Trophoblast cell (in vitro differentiated cells and primary cell): ENCODE results near the gene GADD45G.
A peak's percentile ranks its signal among the peaks of the same experiment; 100 is the strongest.

Experiments
- DNase-seq, 2 donors: peaks; one replicate each; pipeline ENCODE4 v3.0.0-alpha.2; 2016
- H2AFZ ChIP-seq: 2 replicates; pipeline ENCODE4 v1.6.1; 2013; ENCODE audit warnings: low read length, moderate library complexity, mild to moderate bottlenecking; ENCODE audit not compliant: insufficient read depth, poor library complexity
- H2AK5ac ChIP-seq: 2 replicates; pipeline ENCODE4 v1.6.1; 2013; ENCODE audit warnings: mild to moderate bottlenecking, low read length
- H2BK120ac ChIP-seq: 2 replicates; pipeline ENCODE4 v1.6.1; 2013; ENCODE audit warnings: low read length, mild to moderate bottlenecking, moderate library complexity; ENCODE audit not compliant: insufficient read depth, poor library complexity
- H2BK12ac ChIP-seq: 2 replicates; pipeline ENCODE4 v1.6.1; 2013; ENCODE audit warnings: mild to moderate bottlenecking, low read length, moderate library complexity
- H2BK5ac ChIP-seq: 2 replicates; pipeline ENCODE4 v1.6.1; 2013; ENCODE audit warnings: low read length, low read depth, moderate library complexity, mild to moderate bottlenecking; ENCODE audit not compliant: poor library complexity
- H3K14ac ChIP-seq: 2 replicates; pipeline ENCODE4 v1.6.1; 2013; ENCODE audit warnings: mild to moderate bottlenecking, low read length
- H3K18ac ChIP-seq: 2 replicates; pipeline ENCODE4 v1.6.1; 2013; ENCODE audit warnings: mild to moderate bottlenecking, low read length
- H3K23ac ChIP-seq: 2 replicates; pipeline ENCODE4 v1.6.1; 2013; ENCODE audit warnings: low read length
- H3K27ac ChIP-seq: 2 replicates; pipeline ENCODE4 v1.5.1; 2013; ENCODE audit warnings: low read depth, mild to moderate bottlenecking, inconsistent platforms, low read length, moderate library complexity
- H3K27me3 ChIP-seq: 2 replicates; pipeline ENCODE4 v1.6.1; 2013; ENCODE audit warnings: inconsistent platforms, mild to moderate bottlenecking, low read length, moderate library complexity; ENCODE audit not compliant: insufficient read depth
- H3K36me3 ChIP-seq, 2 experiments: 1 replicate in 1 of 2; 2 replicates in 1 of 2; pipeline ENCODE4 v1.6.1; 2013; ENCODE audit warnings: low read length in 2 of 2, mild to moderate bottlenecking in 2 of 2, moderate library complexity in 1 of 2; ENCODE audit not compliant: insufficient read depth in 2 of 2, control insufficient read depth in 1 of 2
- H3K4ac ChIP-seq: 2 replicates; pipeline ENCODE4 v1.6.1; 2013; ENCODE audit warnings: low read depth, mild to moderate bottlenecking, low read length, moderate library complexity
- H3K4me1 ChIP-seq, 2 experiments: 1 replicate in 1 of 2; 2 replicates in 1 of 2; pipeline ENCODE4 v1.6.1; 2013; ENCODE audit warnings: low read length in 2 of 2, mild to moderate bottlenecking in 2 of 2, moderate library complexity in 1 of 2; ENCODE audit not compliant: insufficient read depth in 2 of 2, control insufficient read depth in 1 of 2
- H3K4me2 ChIP-seq: 2 replicates; pipeline ENCODE4 v1.6.1; 2013; ENCODE audit warnings: inconsistent platforms, mild to moderate bottlenecking, low read length, moderate library complexity
- H3K4me3 ChIP-seq: 2 replicates; pipeline ENCODE4 v1.5.1; 2013; ENCODE audit warnings: mild to moderate bottlenecking, low read depth, low read length, inconsistent platforms
- H3K79me1 ChIP-seq: one replicate; pipeline ENCODE4 v1.6.1; 2013; ENCODE audit warnings: low read length
- H3K79me2 ChIP-seq: 2 replicates; pipeline ENCODE4 v1.6.1; 2013; ENCODE audit warnings: low read length, mild to moderate bottlenecking; ENCODE audit not compliant: control insufficient read depth, insufficient read depth, poor library complexity
- H3K9ac ChIP-seq: 2 replicates; pipeline ENCODE4 v1.6.1; 2013; ENCODE audit warnings: mild to moderate bottlenecking, low read length
- H3K9me3 ChIP-seq: 2 replicates; pipeline ENCODE4 v1.6.1; 2013; ENCODE audit warnings: low read depth, mild to moderate bottlenecking, control low read depth, inconsistent platforms, low read length; ENCODE audit not compliant: insufficient read depth
- H4K12ac ChIP-seq: 2 replicates; pipeline ENCODE4 v1.6.1; 2013; ENCODE audit warnings: low read depth, mild to moderate bottlenecking, low read length, moderate library complexity
- H4K8ac ChIP-seq: 2 replicates; pipeline ENCODE4 v1.6.1; 2013; ENCODE audit warnings: low read depth, mild to moderate bottlenecking, low read length, moderate library complexity
- H4K91ac ChIP-seq: one replicate; pipeline ENCODE4 v1.6.1; 2013; ENCODE audit warnings: low read depth, mild to moderate bottlenecking, low read length, moderate library complexity
- WGBS: extraction: QIAGEN DNeasy Blood & Tissue Kit; methylation state at CpG from one replicate; pipeline ENCODE4 v1.1.7; 2013; ENCODE audit warnings: missing lambda C conversion rate; ENCODE audit not compliant: insufficient read length, insufficient coverage; ENCODE audit errors: extremely low coverage; 5-methylcytosine and 5-hydroxymethylcytosine counted together

GADD45G gene

DNA sequence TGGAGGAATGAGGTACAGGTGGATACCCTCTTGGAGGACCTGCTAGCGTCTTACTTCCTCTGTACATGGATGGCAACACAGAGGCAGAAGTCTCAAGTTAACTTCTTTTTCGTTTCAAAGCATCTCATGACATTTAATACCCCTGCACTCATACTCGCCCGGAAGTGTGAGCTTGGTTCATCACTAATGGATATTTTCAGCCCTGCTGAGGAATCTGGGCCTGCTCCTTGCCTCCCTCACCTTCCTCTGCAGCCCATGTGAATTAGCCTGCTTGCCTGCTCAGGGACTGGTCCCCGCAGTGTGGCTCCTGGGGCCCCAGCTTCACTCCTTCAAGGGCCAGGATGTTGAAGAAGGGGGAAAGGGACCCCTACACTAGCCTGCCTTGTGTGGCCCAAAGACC is 34.1 kb downstream of the GADD45G start:
- H2BK5ac ChIP-seq = no peak overlapping the region
- H2BK120ac ChIP-seq = no peak overlapping the region
- DNase-seq = no peak
- no peaks in the 10 kb centered on the region for H3K36me3 ChIP-seq
- no peaks in the 10 kb centered on the region for H3K79me2 ChIP-seq
- H2AK5ac ChIP-seq = no peak overlapping the region
- no peak overlapping the region for H4K91ac ChIP-seq
- no peak overlapping the region for H3K4ac ChIP-seq
- H3K9me3 ChIP-seq = peaks cover 2% of the 10 kb centered on the region
- peak overlapping the region; percentile 42 for H2BK12ac ChIP-seq
- no peak overlapping the region for H4K12ac ChIP-seq
- H3K18ac ChIP-seq = no peak overlapping the region
- H3K79me1 ChIP-seq = peaks cover 29% of the 10 kb centered on the region
- H3K23ac ChIP-seq = no peak overlapping the region
- no peak overlapping the region for H3K9ac ChIP-seq
- no peak overlapping the region for H4K8ac ChIP-seq
- no CpG with 5 or more reads among the region's 5 CpGs for WGBS
- no peaks in the 10 kb centered on the region for H3K27me3 ChIP-seq
- no peak overlapping the region for H3K27ac ChIP-seq
- H2AFZ ChIP-seq = no peak overlapping the region
- no peak overlapping the region for H3K4me3 ChIP-seq
- H3K4me2 ChIP-seq = no peak overlapping the region
- H3K4me1 ChIP-seq = peaks cover 38 to 50% of the 10 kb centered on the region in 2 experiments
- H3K14ac ChIP-seq = no peak overlapping the region

DNA sequence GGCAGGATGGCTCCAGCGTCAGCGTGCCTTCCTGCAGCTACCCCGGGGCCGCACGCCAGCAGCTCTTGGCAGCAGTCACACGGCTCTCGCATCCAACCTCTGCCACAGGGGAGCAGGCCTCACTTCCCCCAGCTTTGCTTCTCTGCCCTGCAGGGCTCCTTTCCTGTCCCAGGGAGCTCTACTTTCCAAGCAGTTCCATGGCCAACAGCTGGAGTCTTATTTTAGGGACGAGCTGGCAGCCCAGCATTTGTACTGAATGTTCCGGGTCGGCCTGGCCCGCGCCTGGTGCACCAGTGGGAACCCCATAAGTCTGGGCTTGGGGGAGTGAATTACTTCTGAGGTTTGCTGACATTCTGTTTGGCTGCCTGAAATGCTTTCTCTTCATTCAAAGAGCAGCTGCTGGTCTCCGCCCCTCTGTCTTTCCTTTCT is 34.6 kb downstream of the GADD45G start:
- no peak overlapping the region for H2AFZ ChIP-seq
- no peak overlapping the region for H3K9ac ChIP-seq
- no peak overlapping the region for H4K8ac ChIP-seq
- H3K4me2 ChIP-seq = no peak overlapping the region
- no peak overlapping the region for H3K18ac ChIP-seq
- peaks cover 2% of the 10 kb centered on the region for H3K9me3 ChIP-seq
- WGBS = no CpG with 5 or more reads among the region's 13 CpGs
- H4K12ac ChIP-seq = no peak overlapping the region
- H3K4me3 ChIP-seq = no peak overlapping the region
- no peak overlapping the region for H3K27ac ChIP-seq
- peaks cover 29% of the 10 kb centered on the region for H3K79me1 ChIP-seq
- no peak overlapping the region for H2BK120ac ChIP-seq
- no peak for DNase-seq
- H2AK5ac ChIP-seq = peak overlapping the region; percentile 38
- no peak overlapping the region for H3K4ac ChIP-seq
- no peaks in the 10 kb centered on the region for H3K36me3 ChIP-seq
- H4K91ac ChIP-seq = peak overlapping the region; percentile 11
- H3K27me3 ChIP-seq = no peaks in the 10 kb centered on the region
- H3K79me2 ChIP-seq = no peaks in the 10 kb centered on the region
- peaks cover 38 to 50% of the 10 kb centered on the region in 2 experiments for H3K4me1 ChIP-seq
- H3K23ac ChIP-seq = no peak overlapping the region
- H2BK5ac ChIP-seq = no peak overlapping the region
- no peak overlapping the region for H3K14ac ChIP-seq
- peak overlapping the region; percentile 42 for H2BK12ac ChIP-seq

DNA sequence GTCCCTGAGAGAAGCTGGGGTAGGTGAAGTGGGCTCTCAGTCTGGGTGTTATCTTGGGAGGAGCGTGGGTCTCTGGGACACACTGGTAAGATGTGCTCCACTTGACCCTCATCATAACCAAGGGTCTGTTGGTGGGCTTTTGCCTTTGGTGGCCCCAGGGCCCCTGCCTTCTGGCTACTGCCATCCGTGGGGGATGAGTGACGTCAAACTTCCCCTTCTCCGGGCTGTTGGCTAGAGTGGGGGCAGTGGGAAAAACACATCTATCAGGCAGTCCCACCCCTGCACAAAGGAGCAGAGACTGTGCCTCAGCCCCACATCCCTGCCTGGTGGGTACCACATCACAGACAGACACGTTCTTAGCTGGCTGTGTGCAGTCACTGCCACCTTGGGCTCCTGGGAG is 35.1 kb downstream of the GADD45G start:
- Histone ChIP-seq H3K4ac (no peak overlapping the region), H2BK120ac (no peak overlapping the region), H3K14ac (no peak overlapping the region), H4K91ac (peak overlapping the region; percentile 28), H3K27me3 (no peaks in the 10 kb centered on the region), H3K79me2 (no peaks in the 10 kb centered on the region), H3K23ac (no peak overlapping the region), H3K27ac (no peak overlapping the region), H3K4me1 (peaks cover 38 to 50% of the 10 kb centered on the region in 2 experiments), H2AFZ (no peak overlapping the region), H2BK5ac (no peak overlapping the region), H3K9ac (no peak overlapping the region), H3K36me3 (no peaks in the 10 kb centered on the region), H2BK12ac (peak overlapping the region; percentile 43), H3K4me2 (no peak overlapping the region), H4K8ac (no peak overlapping the region), H3K18ac (no peak overlapping the region), H2AK5ac (peak overlapping the region; percentile 2), H3K79me1 (peaks cover 29% of the 10 kb centered on the region), H4K12ac (no peak overlapping the region), H3K9me3 (peaks cover 2% of the 10 kb centered on the region), H3K4me3 (no peak overlapping the region)
- no CpG with 5 or more reads among the region's 5 CpGs for WGBS
- no peak for DNase-seq

DNA sequence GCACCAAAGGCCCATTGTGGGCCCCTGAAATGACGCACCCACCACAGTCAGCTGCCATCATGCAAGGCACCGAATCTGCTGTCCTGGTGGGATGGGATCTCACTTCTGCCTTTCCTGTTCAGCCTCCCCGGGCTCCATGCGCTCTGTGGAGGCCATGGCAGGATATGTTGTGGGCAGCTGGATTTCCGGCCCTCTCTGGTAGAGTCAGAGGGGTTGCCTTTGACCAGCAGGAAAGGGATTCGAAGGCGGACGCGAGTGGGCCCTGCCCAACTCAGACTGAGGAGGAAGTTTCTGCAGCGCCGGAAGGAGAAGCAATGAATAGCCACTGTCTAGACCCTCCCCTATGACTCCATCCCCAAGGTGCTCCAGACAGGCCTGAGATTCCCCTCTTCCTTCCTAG is 35.5 kb downstream of the GADD45G start:
- no CpG with 5 or more reads among the region's 11 CpGs for WGBS
- Histone ChIP-seq H4K8ac (no peak overlapping the region), H3K27me3 (no peaks in the 10 kb centered on the region)

More for the DNA sequence above, 35.5 kb downstream of the GADD45G start:
- Histone ChIP-seq H3K4me3 (no peak overlapping the region), H3K9me3 (peaks cover 2% of the 10 kb centered on the region), H4K12ac (no peak overlapping the region), H3K4me1 (peaks cover 36 to 48% of the 10 kb centered on the region in 2 experiments), H3K79me1 (peaks cover 29% of the 10 kb centered on the region), H2BK5ac (no peak overlapping the region), H2AFZ (no peak overlapping the region), H3K14ac (peak overlapping the region; percentile 28), H2BK12ac (peak overlapping the region; percentile 43), H3K4ac (no peak overlapping the region), H3K79me2 (no peaks in the 10 kb centered on the region), H3K18ac (no peak overlapping the region), H3K27ac (no peak overlapping the region), H3K23ac (no peak overlapping the region), H4K91ac (peak overlapping the region; percentile 55), H2BK120ac (peak overlapping the region; percentile 8), H2AK5ac (peak overlapping the region; percentile 2), H3K9ac (no peak overlapping the region), H3K4me2 (no peak overlapping the region), H3K36me3 (no peaks in the 10 kb centered on the region)
- no peak for DNase-seq
